Coronary artery (tissue), 2 donors: ENCODE measurements around the gene AIFM2.
A peak's percentile ranks its signal among the peaks of the same experiment; 100 is the strongest.
"Not testable (repeated sequence)": the region's sequence is repeated elsewhere in the genome, so short reads cannot be mapped to it uniquely, and the experiment has no call there.

ENCODE experiments used
- DNase-seq: peaks from one replicate; pipeline ENCODE4 v3.0.0-alpha.2; 2017; ENCODE audit warnings: low spot score
- H3K27ac ChIP-seq, 2 donors: fragments of 200-600 bp; sonication (generic); one replicate each; pipeline ENCODE4 v1.5.1; 2016 to 2019
- H3K4me3 ChIP-seq: fragments of 200-600 bp; sonication (generic); 2 replicates; pipeline ENCODE4 v1.5.1; 2016; ENCODE audit warnings: mild to moderate bottlenecking, moderate library complexity
- TF ChIP-seq, protein P1 (sequence below): fragments of 200-600 bp; sonication (generic); IDR thresholded peaks from one replicate; pipeline ENCODE4 v1.5.1; 2019; ENCODE audit warnings: antibody characterized with exemption

The AIFM2 gene

DNA sequence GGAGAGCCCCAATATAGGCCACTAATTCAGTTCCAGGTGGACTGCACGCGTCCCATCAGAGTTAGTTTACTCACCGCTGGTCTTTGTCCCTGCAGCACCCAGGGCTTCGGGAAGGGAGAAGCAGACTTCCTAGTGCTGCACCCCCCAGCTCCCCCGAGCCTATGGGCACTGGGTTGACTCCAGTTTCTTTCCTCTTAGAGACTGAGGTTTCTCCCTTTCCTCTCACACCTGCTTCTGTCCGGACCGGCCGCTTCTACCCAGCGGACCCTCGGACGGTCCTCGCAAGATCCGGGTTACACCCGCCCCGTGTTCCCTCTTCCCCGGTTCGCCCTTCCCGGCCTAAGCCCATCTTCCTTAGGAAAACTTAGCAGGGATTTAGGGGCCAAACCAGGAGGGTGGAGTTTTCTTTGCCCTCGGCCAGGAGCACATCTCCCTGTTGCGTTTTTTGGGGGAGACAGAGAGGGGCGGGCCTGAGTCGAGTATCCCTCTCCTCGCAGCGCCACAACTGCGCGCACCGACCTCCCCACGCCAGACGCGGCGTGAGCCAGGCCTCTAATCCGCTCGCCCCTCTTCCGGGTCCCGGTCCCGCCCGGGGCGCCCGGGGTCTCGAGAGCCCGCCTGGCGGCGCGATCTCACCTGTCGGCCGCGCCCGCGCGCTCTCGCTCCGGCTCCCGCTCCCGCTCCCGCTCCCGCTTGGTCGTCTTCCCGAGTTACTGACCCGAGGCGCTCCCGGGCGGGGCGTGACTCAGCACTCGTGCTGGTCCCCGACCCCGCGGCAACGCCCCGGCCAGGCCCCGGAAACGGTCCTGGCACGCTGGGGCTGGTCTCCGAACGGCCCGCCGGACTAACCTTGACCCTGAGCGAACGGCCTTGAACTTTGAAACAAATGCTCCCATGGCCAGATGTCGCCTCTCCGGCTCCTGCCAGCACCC is at the start of gene AIFM2:
Gene AIFM2, minus strand, starts transcription at position 728 of the 932 bp plus-strand sequence. CDS start 8,741 bp downstream, outside the sequence.
- peak within 1 kb of the TSS; percentile 81 for H3K4me3 ChIP-seq
- DNase-seq, result peak; percentile 86
- peak within 1 kb of the TSS; percentile 26 to 85 for H3K27ac ChIP-seq
- TF ChIP-seq, protein P1, sequence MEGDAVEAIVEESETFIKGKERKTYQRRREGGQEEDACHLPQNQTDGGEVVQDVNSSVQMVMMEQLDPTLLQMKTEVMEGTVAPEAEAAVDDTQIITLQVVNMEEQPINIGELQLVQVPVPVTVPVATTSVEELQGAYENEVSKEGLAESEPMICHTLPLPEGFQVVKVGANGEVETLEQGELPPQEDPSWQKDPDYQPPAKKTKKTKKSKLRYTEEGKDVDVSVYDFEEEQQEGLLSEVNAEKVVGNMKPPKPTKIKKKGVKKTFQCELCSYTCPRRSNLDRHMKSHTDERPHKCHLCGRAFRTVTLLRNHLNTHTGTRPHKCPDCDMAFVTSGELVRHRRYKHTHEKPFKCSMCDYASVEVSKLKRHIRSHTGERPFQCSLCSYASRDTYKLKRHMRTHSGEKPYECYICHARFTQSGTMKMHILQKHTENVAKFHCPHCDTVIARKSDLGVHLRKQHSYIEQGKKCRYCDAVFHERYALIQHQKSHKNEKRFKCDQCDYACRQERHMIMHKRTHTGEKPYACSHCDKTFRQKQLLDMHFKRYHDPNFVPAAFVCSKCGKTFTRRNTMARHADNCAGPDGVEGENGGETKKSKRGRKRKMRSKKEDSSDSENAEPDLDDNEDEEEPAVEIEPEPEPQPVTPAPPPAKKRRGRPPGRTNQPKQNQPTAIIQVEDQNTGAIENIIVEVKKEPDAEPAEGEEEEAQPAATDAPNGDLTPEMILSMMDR, result no peak

GRCh38 chr10:70179209-70179608 is 46.6 kb upstream of the AIFM2 start:
- not testable (repeated sequence) for H3K27ac ChIP-seq, DNase-seq, H3K4me3 ChIP-seq

GRCh38 chr10:70178139-70178725 is 45.6 kb upstream of the AIFM2 start:
- DNase-seq, result no peak
- no peak overlapping the region for H3K27ac ChIP-seq
- no peak overlapping the region for H3K4me3 ChIP-seq
- TF ChIP-seq, protein P1, result no peak

- DNase-seq, result no peak
These were observed 43.8 kb upstream of the AIFM2 start for GRCh38 chr10:70176441-70176840.

GRCh38 chr10:70175516-70175915 is 42.9 kb upstream of the AIFM2 start:
- H3K27ac ChIP-seq, result no peak overlapping the region
- TF ChIP-seq, protein P1, result no peak
- H3K4me3 ChIP-seq, result no peak overlapping the region
- DNase-seq, result no peak

More at GRCh38 chr10:70176441-70176840, 43.8 kb upstream of the AIFM2 start:
- H3K4me3 ChIP-seq, result no peak overlapping the region
- H3K27ac ChIP-seq, result no peak overlapping the region
- TF ChIP-seq, protein P1, result no peak

DNA sequence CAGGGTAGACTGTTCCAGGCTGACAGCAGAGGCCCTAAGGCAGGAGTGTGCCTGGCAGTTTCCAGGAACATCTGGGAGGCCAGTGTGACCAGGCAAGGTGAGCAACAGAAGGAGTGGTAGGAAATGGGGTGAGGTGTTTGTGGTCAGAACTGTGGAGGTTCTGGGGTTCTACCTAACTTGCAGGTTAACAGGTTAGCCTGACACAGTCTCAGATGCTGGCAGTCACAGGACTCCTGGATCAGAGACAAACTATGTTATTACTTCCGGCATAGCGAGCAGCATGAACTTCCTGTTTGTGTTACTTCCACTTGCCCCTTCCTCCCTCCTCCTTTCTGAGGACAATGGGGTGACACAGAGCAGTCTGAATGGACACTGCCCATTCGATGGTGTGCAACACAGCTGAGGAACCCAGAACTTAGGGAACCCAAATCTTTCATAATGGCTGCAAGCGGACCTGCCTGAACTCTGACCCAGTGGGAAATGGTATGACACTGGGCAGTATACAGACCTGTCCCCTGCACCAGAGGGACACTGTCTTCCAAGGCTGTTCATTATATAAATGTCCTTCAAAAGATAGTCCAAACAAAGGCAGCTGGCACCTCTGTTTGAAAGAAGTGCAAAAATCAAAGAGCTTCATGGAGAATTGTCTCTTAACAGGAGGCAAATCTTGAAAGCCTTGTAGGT is 41.6 kb upstream of the AIFM2 start:
- no peak for DNase-seq
- no peak overlapping the region for H3K4me3 ChIP-seq
- TF ChIP-seq, protein P1, result no peak
- H3K27ac ChIP-seq, result peak overlapping the region in 1 of 2 donors; percentile 7

GRCh38 chr10:70169649-70170364 is 37.2 kb upstream of the AIFM2 start:
- DNase-seq, result no peak
- Histone ChIP-seq H3K4me3 (peak overlapping the region; percentile 98), H3K27ac (peak overlapping the region; percentile 93 to 96)
- TF ChIP-seq, protein P1, result no peak
